Measurements from ENCODE around the gene RASSF3. TPM values are rescaled to one million over a fixed set of nuclear protein-coding genes. Genes with fewer than 3 reads are reported as not detected.

Gene RASSF3
- total RNA-seq, 2 donors from 2014 or later: 13.5 to 21.3 TPM

- Histone ChIP-seq H3K4me3 (no peak overlapping the region), H3K27ac (peak overlapping the region; percentile 46 to 85 (median 71)), H3K36me3 (replicated peaks in 1 of 2; ENCODE audit: insufficient read depth in 1 of 2, low read depth in 2 of 2) (no peaks in the 10 kb centered on the region), H3K27me3 (no peaks in the 10 kb centered on the region), H3K9me3 (no peaks in the 10 kb centered on the region), H3K4me1 (peaks cover 86% of the 10 kb centered on the region)
- DNase-seq (peak; percentile 73 to 84 (median 78)), ATAC-seq (peak; percentile 49)
- intact Hi-C loops (cut with DNase I): loop anchor here (10.0 kb wide), 1 partner anchor 58 kb away; the partner anchor contains the start of gene RASSF3
- TF ChIP-seq POLR2A (IDR thresholded peaks at IDR 0.05): no peak
- TF ChIP-seq CTCF (IDR thresholded peaks at IDR 0.05): no peak
- WGBS, 2 donors: 12 to 18% methylated on average over 8 of the region's 8 CpGs
Measured at GRCh38 chr12:64672925-64673409, 62.7 kb downstream of the RASSF3 start.

GRCh38 chr12:64673490-64674169, 63.3 kb downstream of the RASSF3 start:
- no peak overlapping the region for H3K4me3 ChIP-seq
- TF ChIP-seq CTCF (IDR thresholded peaks at IDR 0.05) (no peak), POLR2A (IDR thresholded peaks at IDR 0.05) (no peak)
- 46 to 68% methylated on average over 9 of the region's 9 CpGs for WGBS, 2 donors
- H3K27me3 ChIP-seq: no peaks in the 10 kb centered on the region
- H3K9me3 ChIP-seq: no peaks in the 10 kb centered on the region
- peaks cover 83% of the 10 kb centered on the region for H3K4me1 ChIP-seq
- no peak for ATAC-seq
- no peak for DNase-seq
- no peaks in the 10 kb centered on the region for H3K36me3 ChIP-seq (replicated peaks in 1 of 2; ENCODE audit: insufficient read depth in 1 of 2, low read depth in 2 of 2)
- intact Hi-C loops (cut with DNase I): loop anchor here (10.0 kb wide), 1 partner anchor 59 kb away; the partner anchor contains the start of gene RASSF3
- peak overlapping the region; percentile 33 to 85 (median 71) for H3K27ac ChIP-seq

GRCh38 chr12:64674367-64674922, 64.2 kb downstream of the RASSF3 start:
- WGBS, 2 donors: 87 to 88% methylated on average over 10 of the region's 10 CpGs
- ATAC-seq: no peak
- Histone ChIP-seq H3K27me3 (no peaks in the 10 kb centered on the region), H3K4me3 (no peak overlapping the region), H3K9me3 (no peaks in the 10 kb centered on the region), H3K4me1 (peaks cover 76% of the 10 kb centered on the region), H3K36me3 (replicated peaks in 1 of 2; ENCODE audit: insufficient read depth in 1 of 2, low read depth in 2 of 2) (no peaks in the 10 kb centered on the region), H3K27ac (peak overlapping the region in 3 of 4 donors; percentile 20 to 85 (median 74))
- intact Hi-C loops (cut with DNase I): loop anchor here (10.0 kb wide), 1 partner anchor 60 kb away; the partner anchor contains the start of gene RASSF3
- DNase-seq: peak in 1 of 4 donors; percentile 16
- TF ChIP-seq POLR2A (IDR thresholded peaks at IDR 0.05): no peak
- TF ChIP-seq CTCF (IDR thresholded peaks at IDR 0.05): no peak

GRCh38 chr12:64675795-64676194, 65.5 kb downstream of the RASSF3 start:
- 42 to 54% methylated on average over 3 of the region's 3 CpGs for WGBS, 2 donors
- ATAC-seq: peak; percentile 78
- Histone ChIP-seq H3K9me3 (no peaks in the 10 kb centered on the region), H3K36me3 (replicated peaks in 1 of 2; ENCODE audit: insufficient read depth in 1 of 2, low read depth in 2 of 2) (no peaks in the 10 kb centered on the region), H3K4me1 (peaks cover 76% of the 10 kb centered on the region), H3K4me3 (no peak overlapping the region), H3K27me3 (no peaks in the 10 kb centered on the region), H3K27ac (peak overlapping the region in 3 of 4 donors; percentile 49 to 56 (median 52))
- peak; percentile 71 to 88 (median 86) for DNase-seq
- no peak for TF ChIP-seq POLR2A (IDR thresholded peaks at IDR 0.05)
- no peak for TF ChIP-seq CTCF (IDR thresholded peaks at IDR 0.05)
- intact Hi-C loops (cut with DNase I): loop anchor here (10.0 kb wide), 1 partner anchor 61 kb away; the partner anchor contains the start of gene RASSF3

Measured in body of pancreas (tissue), 4 donors.